Measurements from ENCODE around the gene ERVH48-1. TPM values are rescaled to one million over a fixed set of nuclear protein-coding genes. Genes with fewer than 3 reads are reported as not detected.

ERVH48-1 gene
- total RNA-seq, 4 donors from 2014 or later, result not detected

DNA sequence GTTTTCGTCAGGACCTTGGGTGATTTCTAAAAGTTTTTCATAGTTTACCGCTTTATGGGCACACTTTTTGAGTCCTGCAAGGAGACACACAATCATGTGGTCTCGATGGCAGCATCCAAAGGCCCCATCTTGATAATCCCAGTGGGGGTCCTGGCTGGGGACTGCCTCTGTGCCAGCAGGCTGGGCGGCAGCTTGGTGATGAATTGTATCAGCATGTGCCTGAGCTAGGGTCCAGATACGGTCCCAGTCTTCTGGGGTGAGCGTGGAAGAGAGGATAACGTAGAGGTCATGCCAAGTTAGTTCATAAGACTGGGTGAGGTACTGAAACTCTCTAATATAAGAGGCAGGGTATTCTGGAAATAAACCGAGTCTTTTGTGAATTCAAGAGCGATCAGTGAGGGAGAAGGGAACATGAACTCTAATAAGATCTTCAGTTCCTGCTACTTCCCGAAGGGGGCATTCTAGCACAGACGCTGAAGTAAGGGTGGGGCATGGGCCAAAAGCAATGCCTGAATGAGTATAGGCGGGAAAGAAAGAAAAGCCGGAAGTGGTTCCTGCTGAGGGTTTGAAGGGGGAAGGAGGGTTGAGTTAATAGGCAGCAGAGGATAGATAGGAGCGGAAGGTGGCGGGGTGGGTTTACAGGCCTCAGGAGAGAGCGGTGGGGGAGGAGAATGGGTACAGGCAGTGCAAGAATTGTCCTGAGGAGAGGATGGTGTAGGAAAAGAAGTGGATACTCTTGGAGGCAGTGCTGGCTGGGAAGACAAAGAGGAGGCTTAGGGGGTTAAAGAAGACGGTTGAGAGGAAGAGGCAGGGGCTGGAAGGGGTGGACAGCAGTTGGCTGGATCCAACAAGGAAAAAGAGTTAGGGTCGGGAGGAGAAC is 1.6 kb downstream of the ERVH48-1 start:
- intact Hi-C loops (cut with DNase I; ENCODE audit: low total_unique reads), result no loop called here

GRCh38 chr21:42922918-42923317 is 2.5 kb downstream of the ERVH48-1 start:
- in situ Hi-C loops (cut with MboI; ENCODE audit: low pct_ligation_motif_present in 1 of 4, low pct_unique_long_range_greater_than_20kb in 1 of 4, low sequenced_read_pairs in 3 of 4), result no loop called here
- 90 to 91% methylated on average over 2 to 18 of the region's 18 CpGs for WGBS, 2 donors (ENCODE audit: low coverage in 1 of 2)

More for the DNA sequence above, 1.6 kb downstream of the ERVH48-1 start:
- TF ChIP-seq EP300 (IDR thresholded peaks at IDR 0.05; ENCODE audit: low read depth) (no peak), POLR2A (IDR thresholded peaks at IDR 0.05) (peak; percentile 24), POLR2AphosphoS5 (IDR thresholded peaks at IDR 0.05) (peak in 2 of 3 donors; percentile 22 to 36), CTCF (IDR thresholded peaks at IDR 0.05) (peak; percentile 69 to 95 (median 78))
- Histone ChIP-seq H3K4me3 (peak overlapping the region in 1 of 4 donors; percentile 32), H3K4me1 (peaks cover 4 to 10% (median 7%) of the 10 kb centered on the region in 4 donors), H3K27ac (peak overlapping the region in 2 of 4 donors; percentile 55 to 71), H3K9me3 (no peaks in the 10 kb centered on the region), H3K27me3 (no peaks in the 10 kb centered on the region), H3K36me3 (no peaks in the 10 kb centered on the region)
- peak; percentile 80 for DNase-seq
- 16 to 23% methylated on average over 13 to 18 of the region's 18 CpGs for whole genome bisulfite sequencing, 2 donors (ENCODE audit: low coverage in 1 of 2)
- in situ Hi-C loops (cut with MboI; ENCODE audit: low pct_ligation_motif_present in 1 of 4, low pct_unique_long_range_greater_than_20kb in 1 of 4, low sequenced_read_pairs in 3 of 4), result no loop called here

GRCh38 chr21:42921927-42922326 is 3.5 kb downstream of the ERVH48-1 start:
- WGBS, 2 donors (ENCODE audit: low coverage in 1 of 2), result 69 to 78% methylated on average over 3 to 4 of the region's 4 CpGs
- DNase-seq, result no peak
- in situ Hi-C loops (cut with MboI; ENCODE audit: low pct_ligation_motif_present in 1 of 4, low pct_unique_long_range_greater_than_20kb in 1 of 4, low sequenced_read_pairs in 3 of 4), result no loop called here

More at GRCh38 chr21:42922918-42923317, 2.5 kb downstream of the ERVH48-1 start:
- Histone ChIP-seq H3K9me3 (no peaks in the 10 kb centered on the region), H3K4me3 (no peak overlapping the region), H3K27ac (no peak overlapping the region), H3K27me3 (no peaks in the 10 kb centered on the region), H3K4me1 (peaks cover 4 to 10% (median 7%) of the 10 kb centered on the region in 4 donors), H3K36me3 (no peaks in the 10 kb centered on the region)
- TF ChIP-seq EP300 (IDR thresholded peaks at IDR 0.05; ENCODE audit: low read depth), result no peak
- no peak for TF ChIP-seq POLR2A (IDR thresholded peaks at IDR 0.05)
- intact Hi-C loops (cut with DNase I; ENCODE audit: low total_unique reads), result no loop called here
- DNase-seq, result no peak

DNA sequence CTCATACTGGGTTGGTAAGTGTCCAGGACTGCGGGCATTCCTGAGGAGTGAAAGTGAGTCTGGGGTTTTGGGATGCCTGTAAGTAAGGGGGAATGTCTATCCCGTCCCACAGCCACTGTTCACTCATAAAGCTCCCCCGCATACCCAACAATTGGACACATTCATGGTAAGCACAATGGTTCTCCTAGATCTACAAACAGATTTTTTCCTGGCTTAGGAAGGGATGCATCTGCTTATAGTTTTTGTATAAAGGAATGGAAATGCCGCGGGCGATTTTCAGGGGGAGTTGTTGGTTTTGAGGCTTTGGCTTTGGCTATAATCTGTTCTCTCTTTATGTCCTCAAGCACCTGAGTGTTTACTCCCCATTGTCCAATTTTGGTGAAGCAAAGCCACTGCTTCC is 7.1 kb downstream of the ERVH48-1 start:
- intact Hi-C loops (cut with DNase I; ENCODE audit: low total_unique reads), result no loop called here
- no peaks in the 10 kb centered on the region for H3K27me3 ChIP-seq
- 93 to 94% methylated on average over 3 to 6 of the region's 6 CpGs for WGBS, 2 donors (ENCODE audit: low coverage in 1 of 2)

More at GRCh38 chr21:42921927-42922326, 3.5 kb downstream of the ERVH48-1 start:
- no peak overlapping the region for H3K27ac ChIP-seq
- no peaks in the 10 kb centered on the region for H3K27me3 ChIP-seq
- H3K9me3 ChIP-seq, result no peaks in the 10 kb centered on the region
- no peak overlapping the region for H3K4me3 ChIP-seq
- intact Hi-C loops (cut with DNase I; ENCODE audit: low total_unique reads), result no loop called here
- peaks cover 4 to 10% (median 7%) of the 10 kb centered on the region in 4 donors for H3K4me1 ChIP-seq
- no peak for TF ChIP-seq POLR2AphosphoS5 (IDR thresholded peaks at IDR 0.05)
- TF ChIP-seq POLR2A (IDR thresholded peaks at IDR 0.05), result no peak
- no peak for TF ChIP-seq EP300 (IDR thresholded peaks at IDR 0.05; ENCODE audit: low read depth)
- TF ChIP-seq CTCF (IDR thresholded peaks at IDR 0.05), result no peak
- no peaks in the 10 kb centered on the region for H3K36me3 ChIP-seq

More for the DNA sequence above, 7.1 kb downstream of the ERVH48-1 start:
- Histone ChIP-seq H3K4me1 (no peaks in the 10 kb centered on the region), H3K9me3 (no peaks in the 10 kb centered on the region), H3K4me3 (no peak overlapping the region), H3K36me3 (no peaks in the 10 kb centered on the region), H3K27ac (no peak overlapping the region)
- in situ Hi-C loops (cut with MboI; ENCODE audit: low pct_ligation_motif_present in 1 of 4, low pct_unique_long_range_greater_than_20kb in 1 of 4, low sequenced_read_pairs in 3 of 4), result loop anchor here in 2 of 4 donors (10.0 kb wide), 2 partner anchors 57 to 67 kb away; partner anchors contain the start of gene PKNOX1 (in 1 of the 2)
- no peak for DNase-seq
- TF ChIP-seq CTCF (IDR thresholded peaks at IDR 0.05), result no peak
- TF ChIP-seq POLR2AphosphoS5 (IDR thresholded peaks at IDR 0.05), result no peak
- TF ChIP-seq POLR2A (IDR thresholded peaks at IDR 0.05), result no peak
- TF ChIP-seq EP300 (IDR thresholded peaks at IDR 0.05; ENCODE audit: low read depth), result no peak

Data from transverse colon (tissue), 4 donors.